NCI-H82 (cell line): ENCODE data around the gene TRIM8.
"Not testable (repeated sequence)": the region's sequence is repeated elsewhere in the genome, so short reads cannot be mapped to it uniquely, and the experiment has no call there.

Experiments
- DNase-seq: peaks from one replicate; lab custom pipeline; 2025; lab: John Stamatoyannopoulos, UW

TRIM8 gene

DNA sequence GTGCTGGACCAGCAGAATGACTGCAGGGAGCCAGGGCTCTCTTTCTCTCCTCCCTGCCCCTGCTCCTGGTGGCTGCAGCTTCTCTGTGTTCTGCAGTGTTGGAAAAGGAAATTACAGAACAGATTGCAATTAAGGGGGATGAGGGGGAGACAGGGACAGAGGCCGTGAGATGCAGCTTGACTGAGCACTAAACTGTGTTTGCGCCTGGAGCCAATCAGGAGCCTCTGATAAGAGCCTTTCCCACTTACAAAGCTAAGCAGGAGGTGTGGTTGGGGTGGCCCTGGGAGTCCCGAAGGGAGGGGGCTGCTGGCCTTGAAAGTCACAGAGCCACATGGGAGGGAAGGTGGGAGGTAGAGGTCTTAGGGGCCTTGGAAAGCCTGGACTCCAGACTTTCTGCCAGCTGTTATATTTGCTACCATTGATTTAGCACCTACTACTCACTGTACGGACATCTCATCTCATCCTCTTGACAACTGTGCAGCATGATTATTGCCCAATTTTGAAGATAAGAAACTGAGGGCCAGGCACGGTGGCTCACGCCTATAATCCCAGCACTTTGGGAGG is 26.7 kb downstream of the TRIM8 start:
- peak; percentile 95 for DNase-seq

DNA sequence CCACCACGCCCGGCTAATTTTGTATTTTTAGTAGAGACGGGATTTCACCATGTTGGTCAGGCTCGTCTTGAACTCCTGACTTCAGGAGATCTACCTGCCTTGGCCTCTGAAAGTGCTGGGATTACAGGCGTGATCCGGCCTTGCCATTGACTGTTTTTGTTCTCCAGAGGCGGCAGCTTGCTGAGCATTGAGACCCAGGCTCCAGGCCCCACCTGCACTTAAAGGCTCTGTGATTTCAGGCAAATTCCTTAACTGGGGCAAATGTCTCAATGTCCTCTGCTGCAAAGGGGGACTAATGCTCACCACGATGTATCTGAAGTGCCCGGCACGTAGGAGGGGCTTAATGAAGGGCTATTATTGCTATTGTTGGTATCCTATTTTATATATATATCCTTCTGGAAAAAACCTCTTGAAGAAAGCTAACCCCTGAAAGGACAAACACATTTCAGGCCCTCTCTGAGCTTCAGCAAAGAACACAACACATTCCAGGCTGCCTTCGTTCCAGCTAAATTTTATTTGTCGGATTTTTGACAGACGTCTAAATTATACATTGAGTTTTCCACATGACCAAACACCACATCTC is 29.0 kb downstream of the TRIM8 start:
- DNase-seq, result no peak

DNA sequence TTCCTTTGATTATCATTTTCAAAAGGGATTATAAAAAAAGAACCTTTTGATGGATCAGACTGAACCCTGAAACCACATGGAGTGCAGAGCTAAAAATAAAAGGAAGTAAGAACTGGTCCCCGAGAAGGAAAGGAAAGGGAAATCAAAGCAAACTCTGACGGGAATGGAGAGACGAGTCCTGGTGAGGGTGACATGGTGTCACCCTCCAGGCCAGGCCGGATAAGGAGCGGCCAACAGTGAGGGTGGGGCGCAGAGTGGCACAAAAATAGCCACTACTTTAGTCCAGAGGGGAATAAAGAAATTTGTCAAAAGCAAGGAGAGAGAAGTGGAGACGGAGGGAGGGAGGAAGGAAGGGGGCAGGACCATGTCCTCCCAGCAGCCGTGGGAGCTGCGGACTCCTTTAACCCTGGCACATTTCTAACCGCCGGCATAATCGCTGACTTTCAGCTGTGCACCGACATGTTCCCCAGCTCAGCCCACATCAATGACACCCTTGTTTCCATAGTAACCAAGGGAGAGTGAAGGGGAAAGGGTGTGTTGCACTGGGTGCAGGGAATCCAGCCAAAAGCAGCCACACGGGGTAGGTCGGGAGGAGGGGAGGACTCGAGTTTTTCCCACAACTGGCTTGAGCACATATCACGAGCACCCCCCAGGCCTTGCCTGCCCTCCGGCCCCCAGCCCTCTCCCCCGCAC is 29.7 kb downstream of the TRIM8 start:
- peak; percentile 49 for DNase-seq

DNA sequence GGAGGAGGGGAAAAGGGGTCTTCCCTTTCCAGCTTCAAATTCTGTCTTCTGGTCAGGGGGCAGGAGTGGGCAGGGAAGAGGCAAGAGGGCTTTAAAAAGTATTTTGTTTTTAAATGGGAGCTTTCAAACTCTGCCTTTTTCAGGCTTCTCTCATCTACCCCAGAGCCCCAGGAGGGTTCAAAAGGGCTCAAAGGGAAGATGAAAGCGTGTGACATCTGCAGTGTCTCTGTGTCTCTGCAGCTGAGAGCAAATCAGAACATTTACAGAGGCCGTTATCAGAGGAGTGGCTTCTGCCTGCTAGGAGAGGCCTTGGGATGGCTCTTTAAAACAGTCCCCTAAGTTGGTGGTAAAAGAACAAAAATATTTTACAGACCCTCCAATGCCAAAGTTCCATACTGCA is 30.3 kb downstream of the TRIM8 start:
- DNase-seq, result peak; percentile 14

DNA sequence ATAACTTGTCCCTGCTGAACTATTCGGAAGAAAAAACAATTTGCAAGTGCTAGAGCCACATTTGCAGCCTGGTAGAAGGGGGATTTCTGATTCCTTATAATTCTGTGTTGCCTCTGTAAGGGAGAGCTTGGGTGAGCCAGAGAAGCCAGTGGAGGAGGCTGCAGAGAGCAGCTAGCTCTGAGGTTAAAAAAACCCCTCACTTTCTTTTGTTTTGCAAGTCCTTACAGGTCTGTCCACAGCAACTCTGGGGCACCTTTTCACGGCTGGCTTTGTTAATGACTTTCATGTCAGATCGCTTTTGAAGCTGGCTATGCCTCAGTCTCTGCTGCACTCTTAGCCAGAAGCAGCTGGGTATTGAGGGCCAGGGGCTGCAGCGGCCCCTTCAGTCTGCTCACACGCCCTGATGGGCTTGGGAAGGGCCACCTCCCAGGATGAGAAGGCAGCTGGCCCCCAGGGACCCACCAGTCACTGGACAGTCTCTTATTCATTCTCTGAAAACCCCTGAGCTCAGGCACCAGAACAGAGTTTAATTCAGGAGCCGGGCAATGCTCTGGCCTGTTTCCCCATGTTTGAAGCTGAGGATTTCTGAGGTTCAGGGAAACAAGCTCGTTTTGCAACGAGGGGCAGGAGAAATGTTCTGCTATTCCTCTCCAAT is 30.9 kb downstream of the TRIM8 start:
- DNase-seq, result peak; percentile 32

DNA sequence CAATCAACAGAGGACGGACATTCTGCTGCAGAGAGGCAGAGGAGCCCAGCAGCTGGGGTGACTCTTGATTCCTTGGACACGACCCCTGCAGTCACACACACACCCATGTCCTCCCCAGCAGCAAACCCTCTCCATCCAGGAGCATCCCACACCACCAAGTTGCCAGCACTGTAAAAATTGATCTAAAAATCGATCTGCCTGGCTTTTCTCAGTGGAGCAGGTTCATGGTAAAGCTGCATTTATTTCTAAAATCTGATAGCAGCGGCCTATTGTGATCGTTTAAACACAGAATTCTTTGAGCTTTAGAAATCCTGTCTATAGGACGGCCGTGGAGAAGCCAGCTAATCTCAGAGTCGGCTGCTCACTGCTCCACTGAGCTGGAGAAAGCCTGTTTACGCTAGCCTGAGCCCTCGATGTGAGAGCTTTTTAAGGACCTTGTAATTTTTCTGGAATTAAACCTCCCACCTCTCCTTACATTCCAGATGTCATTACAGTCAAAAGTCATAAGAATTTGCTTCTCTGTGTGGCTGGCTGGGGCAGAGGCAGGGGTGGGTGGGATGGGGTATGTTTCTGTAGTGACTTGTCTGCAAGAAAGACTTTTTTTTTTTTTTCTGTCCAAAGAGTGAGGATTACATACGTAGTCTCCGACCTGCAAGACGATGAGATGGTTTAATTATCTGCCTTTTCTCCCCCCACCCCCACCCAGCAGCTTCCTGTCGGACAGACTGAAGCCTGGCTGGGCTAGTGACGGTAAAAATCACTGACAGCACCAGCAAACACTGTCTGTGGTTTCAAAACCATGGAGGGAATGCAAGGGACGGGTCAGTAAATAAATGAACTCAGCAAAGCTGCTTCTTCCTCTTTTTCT is 31.6 kb downstream of the TRIM8 start:
- peak; percentile 78 for DNase-seq

DNA sequence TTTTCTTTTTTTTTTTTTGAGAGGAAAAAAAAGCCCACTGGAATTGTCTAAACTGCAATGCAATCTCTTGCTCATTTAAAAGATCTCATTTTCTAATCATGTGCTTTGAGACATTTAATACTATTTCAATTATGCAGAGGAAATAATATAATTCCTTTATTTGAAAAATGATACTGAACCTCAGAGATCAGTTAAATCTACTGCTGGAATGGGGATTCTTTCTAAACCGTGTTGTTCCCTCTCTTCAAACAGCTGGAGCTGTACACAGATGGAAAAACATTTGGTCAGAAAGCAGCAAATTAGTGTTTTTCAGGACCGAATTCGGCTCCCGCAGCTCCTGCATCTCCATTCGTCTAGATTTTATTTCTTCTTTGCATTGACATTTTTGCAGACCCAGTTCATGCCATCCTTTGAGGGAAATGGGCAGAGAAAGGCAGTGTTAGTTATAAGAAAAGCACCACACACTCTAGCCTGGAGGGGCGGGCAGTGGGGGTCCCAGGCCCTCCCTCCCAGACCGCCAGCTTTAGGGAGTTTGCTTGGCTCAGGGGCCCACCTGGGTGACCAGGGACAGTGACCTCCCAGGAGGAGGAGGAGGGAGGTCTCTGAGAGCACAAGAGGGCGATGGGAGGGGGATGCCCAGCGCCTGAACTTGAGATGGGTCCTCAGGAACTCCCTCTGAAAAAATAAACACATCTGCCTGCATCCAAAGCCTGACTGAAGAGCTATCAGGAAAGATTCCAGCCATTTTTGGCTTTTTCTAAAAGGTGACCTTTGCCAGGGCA is 32.4 kb downstream of the TRIM8 start:
- DNase-seq, result no peak

DNA sequence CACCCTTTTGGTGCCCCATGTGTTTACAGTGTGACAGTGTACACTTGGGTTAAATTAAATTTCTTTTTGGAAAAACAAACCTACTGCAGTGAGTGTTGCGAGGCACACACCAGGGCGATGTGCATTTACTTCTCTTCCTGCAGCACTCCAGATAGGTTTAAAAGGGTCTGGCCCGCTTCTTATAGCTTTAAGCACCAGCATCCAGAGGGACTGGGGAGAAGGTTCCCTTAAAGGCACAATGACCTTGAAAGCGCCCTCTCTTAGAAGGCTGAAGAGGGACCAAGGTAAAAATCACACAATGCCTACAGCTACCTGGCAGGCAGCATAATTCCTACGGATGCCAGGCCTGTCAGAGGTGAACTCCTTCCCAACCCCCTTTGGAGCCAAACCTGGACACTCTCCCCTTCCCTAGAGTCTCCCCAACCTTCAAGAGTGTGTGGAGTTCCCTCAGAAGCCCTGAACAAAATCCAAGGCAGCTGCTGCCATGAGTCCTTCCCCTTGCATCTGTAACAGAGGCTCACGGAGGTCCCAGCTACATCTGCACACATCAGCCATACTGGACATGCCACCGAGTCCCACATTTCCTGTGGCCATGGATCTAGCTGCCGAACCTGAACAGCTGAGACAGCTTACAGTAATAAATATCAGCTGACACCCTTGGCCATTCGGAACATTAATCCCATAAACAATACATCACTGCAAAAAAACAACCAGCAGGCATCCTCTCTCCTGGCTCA is 33.2 kb downstream of the TRIM8 start:
- peak; percentile 37 for DNase-seq

DNA sequence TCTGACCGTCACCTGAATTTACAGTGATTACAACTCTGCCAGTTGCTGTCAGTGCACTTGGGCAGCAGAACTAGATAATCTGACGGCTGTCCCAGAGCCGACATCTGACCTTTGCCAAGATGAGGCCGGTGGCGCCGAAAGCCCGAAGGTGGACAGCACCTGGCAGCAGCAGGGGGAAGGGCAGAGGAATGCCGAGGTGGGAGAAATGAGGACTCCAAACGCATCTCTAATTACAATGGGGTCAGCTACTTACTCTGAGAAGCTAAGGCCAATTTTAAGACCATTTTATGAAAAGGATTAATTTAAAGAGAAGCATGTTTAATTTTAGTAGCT is 33.8 kb downstream of the TRIM8 start:
- no peak for DNase-seq

DNA sequence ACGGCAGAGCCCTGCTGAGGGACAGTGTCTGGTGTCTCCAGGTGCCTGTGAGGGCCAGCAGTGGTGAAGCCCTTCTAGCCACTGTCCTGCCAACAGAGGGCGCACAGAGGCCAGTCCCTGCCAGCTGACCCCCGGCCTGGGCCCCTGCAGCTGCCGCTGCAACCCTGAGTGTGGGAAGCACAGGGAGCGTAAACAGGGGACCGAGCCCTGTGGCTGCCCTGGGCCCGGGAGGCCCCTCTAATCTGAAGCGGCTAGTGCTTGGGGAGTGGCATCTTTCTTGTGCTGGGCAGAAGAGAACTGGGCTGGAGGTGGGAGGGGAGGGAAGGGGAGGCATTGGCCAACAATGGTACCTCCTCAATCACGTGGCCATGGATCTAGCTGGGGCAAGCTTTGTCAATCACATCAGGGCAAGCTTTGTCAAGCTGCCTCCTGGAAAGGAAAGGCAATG is 34.6 kb downstream of the TRIM8 start:
- DNase-seq, result peak; percentile 82

DNA sequence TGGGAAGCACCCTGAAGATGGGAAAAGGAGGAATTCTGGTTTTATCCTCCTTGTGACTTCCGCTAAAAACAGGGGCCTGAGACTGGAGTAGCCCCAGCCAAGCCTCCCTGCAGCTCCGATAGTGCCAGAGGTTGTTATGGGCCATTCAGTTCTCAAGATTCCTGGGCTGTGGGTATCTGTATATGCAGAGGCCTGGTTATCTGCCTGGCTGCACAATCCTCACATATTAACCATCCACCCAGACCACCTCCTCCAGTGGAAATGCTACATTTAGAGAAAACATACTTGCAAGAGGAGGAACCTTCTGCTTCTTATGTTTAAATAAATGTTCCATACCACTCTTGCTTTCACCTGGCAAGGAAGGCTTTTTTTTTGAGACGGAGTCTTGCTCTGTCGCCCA is 35.3 kb downstream of the TRIM8 start:
- no peak for DNase-seq

DNA sequence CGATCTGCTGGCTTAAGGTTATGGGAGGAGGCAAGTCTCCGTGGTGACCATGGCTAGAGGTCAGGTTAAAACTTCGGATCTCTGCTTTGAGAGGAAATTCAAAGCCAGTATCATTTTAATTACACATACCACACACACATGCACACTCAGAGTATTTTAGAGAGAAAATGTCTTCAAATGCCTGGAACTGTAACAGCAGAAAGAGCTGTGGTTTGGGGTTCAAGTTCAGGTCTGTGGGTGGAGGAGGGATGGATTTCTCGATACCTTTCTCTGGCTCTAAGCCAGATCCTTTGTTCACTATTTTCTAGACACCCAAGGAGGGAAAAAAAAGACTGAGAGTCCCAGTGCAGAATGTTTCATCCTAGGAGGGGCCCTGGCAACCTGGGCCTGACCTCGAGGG is 37.4 kb downstream of the TRIM8 start:
- no peak for DNase-seq

DNA sequence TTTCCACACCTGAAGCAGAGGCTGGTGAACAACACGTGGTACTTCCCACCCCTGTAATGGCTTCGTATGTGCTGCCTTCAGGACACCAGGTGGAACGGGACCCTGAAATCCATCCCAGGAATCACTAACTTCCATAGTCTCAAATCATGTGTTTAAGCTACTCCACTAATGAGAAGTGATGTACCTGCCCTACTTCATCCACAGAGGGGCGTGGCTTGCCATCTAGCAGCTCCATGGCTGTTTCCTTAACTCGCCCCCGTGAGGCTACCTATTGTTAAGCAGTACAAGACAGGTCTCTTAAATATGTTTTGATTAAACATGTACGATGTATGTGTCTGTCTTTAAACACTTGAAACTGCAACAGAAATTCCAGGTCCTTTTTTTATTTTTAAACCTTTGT is 38.1 kb downstream of the TRIM8 start:
- DNase-seq, result no peak

DNA sequence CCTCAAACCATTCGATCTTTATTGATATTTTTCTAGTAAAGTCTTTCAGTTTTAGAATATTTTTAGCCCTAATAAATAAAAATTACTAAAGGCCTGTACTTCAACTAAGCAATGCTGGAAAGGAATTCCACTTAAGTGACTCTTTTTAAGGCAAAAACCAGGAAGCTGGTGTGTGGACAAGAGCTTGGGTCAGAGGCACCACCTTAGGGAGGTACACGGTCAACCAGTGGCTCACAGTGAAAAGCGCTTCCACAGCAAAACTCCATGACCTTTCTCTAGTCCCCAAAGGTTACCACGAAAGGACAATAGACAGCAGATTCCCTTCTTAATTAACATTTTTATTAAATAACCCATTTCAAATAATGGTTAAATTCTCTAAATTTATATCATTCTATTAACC is 38.7 kb downstream of the TRIM8 start:
- no peak for DNase-seq

DNA sequence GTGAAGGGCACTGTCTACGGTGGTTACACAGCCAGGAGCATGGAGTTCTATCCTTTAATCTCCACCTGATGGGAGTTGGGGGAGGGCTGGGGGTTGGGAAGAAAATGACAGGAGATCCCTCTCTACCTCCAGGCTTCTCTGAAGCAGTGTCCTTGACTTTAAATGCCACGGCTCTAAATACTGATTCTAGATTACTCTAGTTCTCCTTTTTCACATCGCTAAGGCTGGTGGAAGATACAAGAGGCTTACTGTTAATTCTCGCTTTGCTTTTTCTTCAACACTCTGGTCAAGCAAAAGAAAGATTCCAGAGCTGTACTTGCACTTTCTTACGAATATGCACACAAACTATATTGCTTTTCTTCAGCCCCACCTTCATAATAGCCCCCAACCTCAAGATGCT is 39.5 kb downstream of the TRIM8 start:
- DNase-seq, result peak; percentile 45

DNA sequence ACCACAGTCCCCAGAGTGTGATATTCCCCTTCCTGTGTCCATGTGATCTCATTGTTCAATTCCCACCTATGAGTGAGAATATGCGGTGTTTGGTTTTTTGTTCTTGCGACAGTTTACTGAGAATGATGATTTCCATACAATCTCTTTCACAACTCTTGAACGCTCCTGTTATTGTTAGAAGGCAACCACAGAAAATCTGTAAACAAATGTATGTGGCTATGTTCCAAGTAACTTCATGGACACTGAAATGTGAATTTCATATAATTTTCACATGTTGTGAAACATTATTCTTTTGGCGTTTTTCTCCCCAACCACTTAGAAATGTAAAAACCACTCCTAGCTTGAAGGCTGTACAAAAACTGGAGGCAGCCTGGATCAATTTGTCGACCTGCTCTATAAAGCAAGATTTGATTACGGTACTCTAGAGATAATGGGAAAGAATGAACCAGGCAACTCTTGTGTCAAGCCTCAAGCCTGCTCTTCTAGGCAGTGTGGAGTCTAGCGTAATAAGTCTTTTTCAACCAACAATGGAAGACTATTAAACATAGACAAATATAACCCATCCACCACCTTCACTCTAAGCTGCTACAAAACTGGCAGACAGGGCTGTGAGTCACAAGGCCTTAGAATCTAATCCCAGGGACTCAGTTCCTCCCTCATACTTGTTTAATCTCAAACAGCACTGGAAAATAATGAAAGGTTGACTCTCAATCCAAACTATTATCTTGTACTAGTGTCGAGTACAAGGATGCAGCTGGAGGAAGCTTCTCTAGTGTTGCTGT is 47.2 kb downstream of the TRIM8 start:
- DNase-seq, result no peak

DNA sequence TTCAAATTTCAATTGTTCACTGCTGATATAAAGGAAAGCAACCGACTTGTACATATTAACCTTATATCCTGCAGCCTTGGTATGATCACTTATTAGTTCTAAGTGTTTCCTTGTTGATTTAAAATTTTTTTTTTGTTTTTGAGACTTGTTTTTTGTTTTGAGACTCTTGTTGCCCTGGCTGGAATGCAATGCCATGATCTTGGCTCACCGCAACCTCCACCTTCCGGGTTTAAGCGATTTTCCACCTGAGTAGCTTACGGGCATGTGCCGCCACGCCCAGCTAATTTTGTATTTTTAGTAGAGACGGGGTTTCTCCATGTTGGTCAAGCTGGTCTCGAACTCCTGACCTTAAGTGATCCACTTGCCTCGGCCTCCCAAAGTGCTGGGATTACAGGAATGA is 51.1 kb downstream of the TRIM8 start:
- DNase-seq, result not testable (repeated sequence)

DNA sequence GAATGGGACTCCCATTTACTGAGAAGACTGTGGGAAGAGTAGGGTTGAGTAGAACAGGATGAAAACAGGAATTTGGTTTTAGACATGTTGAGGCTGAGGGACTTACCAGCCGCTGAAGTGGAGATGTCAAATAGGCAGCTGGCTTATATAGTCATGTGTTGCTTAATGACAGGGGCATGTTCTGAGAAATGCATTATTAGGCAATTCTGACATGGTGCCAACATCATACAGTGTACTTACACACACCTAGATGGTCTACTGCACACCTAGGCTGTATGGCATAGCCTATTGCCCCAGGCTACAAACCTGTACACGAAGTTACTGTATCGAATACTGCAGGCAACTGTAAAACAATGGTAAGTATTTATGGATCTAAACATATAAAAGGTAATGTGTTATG is 52.5 kb downstream of the TRIM8 start:
- no peak for DNase-seq

DNA sequence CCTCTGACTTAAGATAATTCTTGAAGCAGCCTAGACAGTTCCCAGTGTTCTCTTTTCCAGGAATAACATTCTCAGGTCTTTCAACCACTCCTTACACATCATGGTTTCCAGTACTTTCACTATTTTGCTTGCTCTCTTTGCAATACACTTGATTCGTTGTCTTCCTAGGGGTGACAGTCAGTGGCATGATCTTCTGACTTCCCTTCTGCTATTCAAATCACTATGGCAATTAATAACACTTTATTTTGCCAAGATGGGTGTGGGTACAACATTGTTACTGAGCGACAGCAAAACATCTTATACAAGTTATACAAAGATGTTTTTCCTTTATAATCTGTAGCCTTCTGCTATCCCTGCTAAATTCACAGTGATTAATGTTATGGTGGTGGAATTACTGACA is 54.6 kb downstream of the TRIM8 start:
- DNase-seq, result no peak

DNA sequence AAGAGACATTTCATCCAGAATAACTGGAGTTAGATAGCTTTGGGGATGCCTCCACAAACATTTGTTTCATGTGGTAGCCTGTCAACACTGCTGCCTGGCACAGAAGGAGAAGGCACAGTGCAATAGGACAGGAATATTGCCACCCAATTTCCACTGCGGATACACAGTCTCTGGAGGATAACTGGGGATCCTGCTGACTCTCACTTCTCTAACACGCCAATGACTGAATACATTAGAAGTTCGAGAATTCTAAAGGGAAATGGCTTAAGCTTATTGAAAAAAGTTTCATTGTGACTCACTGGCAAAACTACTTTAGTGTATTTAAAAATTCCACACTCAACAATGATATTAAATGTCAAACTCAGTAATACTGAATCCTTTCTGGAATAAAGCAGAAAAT is 57.0 kb downstream of the TRIM8 start:
- DNase-seq, result no peak
